Peyer's patch (tissue), 4 donors: Measurements from ENCODE around the gene KIF1A. TPM values are rescaled to one million over a fixed set of nuclear protein-coding genes. Genes with fewer than 3 reads are reported as not detected.

ENCODE experiments used
- DNase-seq, 3 donors: peaks; one replicate each; pipeline ENCODE4 v3.0.0-alpha.2; 2017 to 2019
- H3K27ac ChIP-seq, 4 donors: fragments of 200-600 bp; sonication (generic); one replicate each; pipeline ENCODE4 v1.5.1; 2016 to 2019
- H3K27me3 ChIP-seq, 2 donors: fragments of 200-600 bp; sonication (generic); one replicate each; pipeline ENCODE4 v1.5.1; 2019
- H3K36me3 ChIP-seq, 3 donors: fragments of 200-600 bp; sonication (generic); one replicate each; pipeline ENCODE4 v1.5.1; 2016 to 2019
- H3K4me1 ChIP-seq, 4 donors: fragments of 200-600 bp; sonication (generic); one replicate each; pipeline ENCODE4 v1.5.1; 2016 to 2019
- H3K4me3 ChIP-seq, 4 donors: fragments of 200-600 bp; sonication (generic); 1 replicate in 3 of 4; 2 replicates in 1 of 4; pipeline ENCODE4 v1.5.1; 2016 to 2019; ENCODE audit warnings: mild to moderate bottlenecking in 1 of 4
- H3K9me3 ChIP-seq, 4 donors: fragments of 200-600 bp; sonication (generic); one replicate each; pipeline ENCODE4 v1.5.1; 2016 to 2019; ENCODE audit warnings: mild to moderate bottlenecking in 1 of 4
- POLR2A ChIP-seq, 2 donors: fragments of 450-650 bp; IDR thresholded peaks; one replicate each; pipeline ENCODE4 v1.5.1; 2017; ENCODE audit warnings: antibody characterized with exemption in 2 of 2, mild to moderate bottlenecking in 2 of 2, moderate library complexity in 2 of 2
- total RNA-seq, 4 donors: library from RNA; depleted of rRNA; stranded (reverse); fragments of >200 nt; gene quantifications; one replicate each; pipeline ENCODE4 v1.1.0, GENCODE V29; 2016
- TF ChIP-seq, protein P1 (sequence below), 6 experiments: fragments of 450-650 bp in 4 of 6; fragments of 200-600 bp in 2 of 6; sonication (generic) in 1 of 6; IDR thresholded peaks; one replicate each; pipeline ENCODE4 v1.5.1; 2017 to 2019; ENCODE audit warnings: antibody characterized with exemption in 6 of 6, mild to moderate bottlenecking in 3 of 6, moderate library complexity in 1 of 6

The KIF1A gene
- total RNA-seq, 4 donors from 2014 or later: 0.83 to 6.0 (median 2.0) TPM

DNA sequence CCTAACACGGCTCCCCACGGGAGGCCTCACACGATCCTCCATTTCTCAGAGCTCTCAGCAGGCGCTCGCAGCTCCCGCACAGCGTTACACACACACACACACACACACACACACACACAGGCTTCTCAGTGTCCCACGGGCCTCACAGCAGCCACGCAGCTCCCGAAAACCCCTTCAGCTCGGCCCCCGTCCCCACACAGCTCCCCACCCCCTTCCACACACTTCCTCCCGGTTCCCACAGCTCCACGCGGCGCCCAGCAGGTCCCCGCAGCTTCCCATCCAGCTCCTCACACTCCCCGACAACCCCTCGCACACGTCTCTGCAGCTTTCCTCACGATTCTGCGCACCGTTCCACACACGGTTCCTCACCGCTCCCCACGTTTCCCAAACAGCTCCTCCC is 41.6 kb downstream of the KIF1A start:
- Histone ChIP-seq H3K9me3 (no peaks in the 10 kb centered on the region), H3K27ac (no peak overlapping the region), H3K36me3 (no peaks in the 10 kb centered on the region), H3K4me3 (no peak overlapping the region), H3K4me1 (no peaks in the 10 kb centered on the region), H3K27me3 (no peaks in the 10 kb centered on the region)
- TF ChIP-seq, protein P1, sequence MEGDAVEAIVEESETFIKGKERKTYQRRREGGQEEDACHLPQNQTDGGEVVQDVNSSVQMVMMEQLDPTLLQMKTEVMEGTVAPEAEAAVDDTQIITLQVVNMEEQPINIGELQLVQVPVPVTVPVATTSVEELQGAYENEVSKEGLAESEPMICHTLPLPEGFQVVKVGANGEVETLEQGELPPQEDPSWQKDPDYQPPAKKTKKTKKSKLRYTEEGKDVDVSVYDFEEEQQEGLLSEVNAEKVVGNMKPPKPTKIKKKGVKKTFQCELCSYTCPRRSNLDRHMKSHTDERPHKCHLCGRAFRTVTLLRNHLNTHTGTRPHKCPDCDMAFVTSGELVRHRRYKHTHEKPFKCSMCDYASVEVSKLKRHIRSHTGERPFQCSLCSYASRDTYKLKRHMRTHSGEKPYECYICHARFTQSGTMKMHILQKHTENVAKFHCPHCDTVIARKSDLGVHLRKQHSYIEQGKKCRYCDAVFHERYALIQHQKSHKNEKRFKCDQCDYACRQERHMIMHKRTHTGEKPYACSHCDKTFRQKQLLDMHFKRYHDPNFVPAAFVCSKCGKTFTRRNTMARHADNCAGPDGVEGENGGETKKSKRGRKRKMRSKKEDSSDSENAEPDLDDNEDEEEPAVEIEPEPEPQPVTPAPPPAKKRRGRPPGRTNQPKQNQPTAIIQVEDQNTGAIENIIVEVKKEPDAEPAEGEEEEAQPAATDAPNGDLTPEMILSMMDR (IDR thresholded peaks at IDR 0.05): no peak
- no peak for TF ChIP-seq POLR2A (IDR thresholded peaks at IDR 0.05)
- DNase-seq: no peak

DNA sequence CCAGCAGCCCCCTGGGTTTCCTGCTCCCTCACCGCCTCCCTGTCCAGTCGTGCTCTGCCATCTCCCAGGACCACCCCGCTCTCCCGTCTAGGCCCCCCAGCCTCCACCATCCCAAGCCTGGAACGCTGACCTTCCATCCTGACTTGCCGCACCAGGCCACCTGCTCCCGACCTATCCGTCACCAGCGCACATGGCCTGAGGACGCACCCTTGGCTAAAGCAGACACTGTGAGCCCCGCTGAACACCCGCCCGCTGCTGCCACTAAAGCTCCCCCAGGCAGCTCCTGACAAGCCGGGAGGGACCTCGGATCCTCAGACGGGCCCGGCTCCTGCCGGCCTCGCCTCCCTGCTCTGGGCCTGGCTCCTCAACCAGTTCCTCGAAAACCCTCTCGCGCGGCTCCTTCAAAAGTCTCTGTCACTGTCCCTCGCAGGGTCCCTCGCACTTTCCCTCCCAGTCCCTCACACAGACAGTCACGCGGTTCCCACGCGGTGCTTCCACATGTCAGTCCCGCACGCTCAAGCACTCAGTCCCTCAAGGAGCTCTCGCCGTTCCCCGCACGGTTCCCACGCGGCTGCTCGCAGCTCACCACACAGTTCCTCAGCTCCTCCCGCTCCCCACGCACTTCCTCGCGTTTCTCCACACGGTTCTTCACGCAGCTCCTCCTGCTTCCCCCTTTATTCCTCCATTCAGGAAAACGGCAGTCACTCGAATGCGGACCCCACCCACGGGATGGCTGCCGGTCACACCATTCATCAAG is 42.4 kb downstream of the KIF1A start:
- Histone ChIP-seq H3K36me3 (no peaks in the 10 kb centered on the region), H3K4me1 (no peaks in the 10 kb centered on the region), H3K9me3 (no peaks in the 10 kb centered on the region), H3K27ac (no peak overlapping the region), H3K27me3 (no peaks in the 10 kb centered on the region), H3K4me3 (no peak overlapping the region)
- DNase-seq: no peak
- TF ChIP-seq, protein P1 (IDR thresholded peaks at IDR 0.05): no peak
- TF ChIP-seq POLR2A (IDR thresholded peaks at IDR 0.05): no peak

DNA sequence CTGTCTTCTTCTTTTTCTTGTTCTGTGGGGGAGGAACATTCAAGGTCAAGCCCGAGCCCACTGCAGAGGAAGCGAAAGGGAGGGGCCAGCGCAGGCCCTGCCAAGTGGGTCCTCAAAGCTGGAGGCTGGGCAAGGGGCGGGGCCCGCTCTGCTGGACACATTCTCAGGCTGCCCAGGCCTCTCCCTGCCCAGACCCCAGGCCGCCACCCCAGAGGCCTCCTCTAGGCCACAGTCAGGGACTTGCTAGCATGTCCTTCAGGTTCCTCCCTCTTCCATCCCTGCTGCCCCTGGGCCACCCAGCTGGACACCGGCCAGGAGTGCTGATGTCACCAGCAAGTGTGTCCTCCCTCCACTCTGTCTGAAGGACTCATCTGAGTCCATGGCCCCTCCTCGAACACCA is 44.1 kb downstream of the KIF1A start:
- no peaks in the 10 kb centered on the region for H3K27me3 ChIP-seq
- TF ChIP-seq POLR2A (IDR thresholded peaks at IDR 0.05): no peak
- TF ChIP-seq, protein P1 (IDR thresholded peaks at IDR 0.05): no peak

DNA sequence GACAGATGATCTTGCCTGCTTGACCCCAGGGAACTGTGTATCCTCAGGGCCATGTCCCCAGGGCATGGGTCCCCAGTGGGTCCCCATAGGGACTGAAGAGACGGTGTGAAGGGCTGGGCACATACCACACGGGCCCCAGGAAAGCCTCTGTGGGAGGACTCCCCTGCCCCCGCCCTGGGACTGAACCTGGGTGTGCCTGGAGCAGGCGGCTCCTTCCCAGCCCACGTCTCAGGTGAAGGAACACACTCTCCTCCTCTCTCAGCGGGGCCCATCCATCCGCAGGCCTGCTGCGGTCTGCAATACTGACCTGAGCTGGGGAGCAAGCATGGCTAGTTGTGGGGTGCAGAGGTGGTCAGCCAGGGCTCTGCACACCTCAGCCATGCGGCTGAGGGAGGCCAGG is 45.2 kb downstream of the KIF1A start:
- no peak for DNase-seq
- H3K27ac ChIP-seq: no peak overlapping the region
- H3K36me3 ChIP-seq: no peaks in the 10 kb centered on the region

More for the DNA sequence above, 44.1 kb downstream of the KIF1A start:
- Histone ChIP-seq H3K4me1 (no peaks in the 10 kb centered on the region), H3K36me3 (no peaks in the 10 kb centered on the region), H3K9me3 (no peaks in the 10 kb centered on the region), H3K4me3 (no peak overlapping the region), H3K27ac (no peak overlapping the region)
- DNase-seq: no peak

DNA sequence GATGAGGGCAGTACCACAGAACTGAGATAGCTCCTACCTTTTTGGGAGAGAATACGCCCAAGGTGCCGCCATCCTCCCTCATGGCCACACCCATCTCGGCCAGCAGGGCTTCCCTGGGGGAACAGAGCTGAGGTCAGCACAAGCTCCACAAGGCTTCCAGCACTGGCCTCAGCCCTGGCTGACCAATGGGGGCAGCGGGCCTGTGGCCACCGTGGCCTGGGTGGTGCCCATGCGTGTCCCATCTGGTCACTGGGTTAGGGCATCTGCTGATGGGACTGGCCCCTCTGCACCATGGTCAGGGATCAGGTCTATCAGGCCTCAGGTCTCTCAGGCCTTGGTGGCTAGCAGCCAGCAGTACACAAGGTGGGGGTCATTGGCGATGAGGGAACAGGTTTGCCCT is 50.9 kb downstream of the KIF1A start:
- H3K36me3 ChIP-seq: no peaks in the 10 kb centered on the region

More for the DNA sequence above, 45.2 kb downstream of the KIF1A start:
- Histone ChIP-seq H3K9me3 (no peaks in the 10 kb centered on the region), H3K4me3 (no peak overlapping the region), H3K27me3 (no peaks in the 10 kb centered on the region), H3K4me1 (no peaks in the 10 kb centered on the region)
- TF ChIP-seq, protein P1 (IDR thresholded peaks at IDR 0.05): no peak
- no peak for TF ChIP-seq POLR2A (IDR thresholded peaks at IDR 0.05)

More for the DNA sequence above, 50.9 kb downstream of the KIF1A start:
- H3K27me3 ChIP-seq: no peaks in the 10 kb centered on the region
- H3K27ac ChIP-seq: no peak overlapping the region
- DNase-seq: no peak
- H3K4me1 ChIP-seq: no peaks in the 10 kb centered on the region
- TF ChIP-seq, protein P1 (IDR thresholded peaks at IDR 0.05): no peak
- TF ChIP-seq POLR2A (IDR thresholded peaks at IDR 0.05): no peak
- H3K9me3 ChIP-seq: no peaks in the 10 kb centered on the region
- no peak overlapping the region for H3K4me3 ChIP-seq
